Activated naive CD8-positive, alpha-beta T cell treated with anti-CD3 and anti-CD28 coated beads for 36 hours (primary cell): ENCODE measurements around the gene NFYC. TPM values are rescaled to one million over a fixed set of nuclear protein-coding genes. Genes with fewer than 3 reads are reported as not detected.
"Not testable (repeated sequence)": the region's sequence is repeated elsewhere in the genome, so short reads cannot be mapped to it uniquely, and the experiment has no call there.

Experiments used
- DNase-seq: peaks from one replicate; pipeline ENCODE4 v3.0.0; 2021
- H3K27ac Mint-ChIP-seq: one replicate; pipeline ENCODE4 v1.8.0; 2022; ENCODE audit warnings: mild to moderate bottlenecking, moderate library complexity, mixed read lengths
- H3K27me3 Mint-ChIP-seq: one replicate; pipeline ENCODE4 v1.8.0; 2022; ENCODE audit warnings: mild to moderate bottlenecking, mixed read lengths
- H3K36me3 Mint-ChIP-seq: one replicate; pipeline ENCODE4 v1.8.0; 2021; ENCODE audit warnings: mild to moderate bottlenecking, mixed read lengths
- H3K4me1 Mint-ChIP-seq: one replicate; pipeline ENCODE4 v1.8.0; 2021; ENCODE audit warnings: mixed read lengths
- H3K4me3 Mint-ChIP-seq: one replicate; pipeline ENCODE4 v1.8.0; 2022; ENCODE audit warnings: mild to moderate bottlenecking, moderate library complexity, mixed read lengths
- H3K9me3 Mint-ChIP-seq: one replicate; pipeline ENCODE4 v1.8.0; 2022; ENCODE audit warnings: mixed read lengths
- total RNA-seq, 2 experiments: library from RNA; stranded (reverse); gene quantifications; one replicate each; pipeline ENCODE4 v1.2.3, GENCODE V29; 2021

Gene NFYC
- total RNA-seq, 2 experiments from 2014 or later = 58.2 to 59.0 TPM

DNA sequence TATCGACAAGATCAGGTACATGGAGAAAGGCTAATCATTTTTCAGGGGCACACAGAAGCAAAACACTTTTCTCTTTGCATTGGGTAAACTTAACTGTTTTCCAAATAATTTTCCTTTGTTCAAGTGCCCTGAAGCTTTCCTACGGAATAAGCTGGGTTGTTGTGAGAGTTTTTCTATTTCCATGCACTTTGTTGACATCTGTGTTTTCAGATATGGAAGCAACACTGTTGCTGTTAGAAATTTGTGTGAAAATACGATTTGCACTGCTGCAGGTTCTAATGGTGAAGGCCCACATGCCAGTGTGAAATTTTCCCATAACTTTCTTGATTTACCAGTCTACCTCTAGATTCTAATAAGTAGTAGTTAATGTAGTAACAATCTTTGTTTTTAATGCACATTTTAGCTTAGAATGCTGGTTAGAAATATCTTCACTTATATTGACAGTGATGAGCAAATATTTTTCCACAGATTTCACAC, 18.3 kb downstream of the NFYC start:
- H3K9me3 Mint-ChIP-seq = no peaks in the 10 kb centered on the region
- no peaks in the 10 kb centered on the region for H3K27me3 Mint-ChIP-seq
- peaks cover 55% of the 10 kb centered on the region for H3K4me1 Mint-ChIP-seq
- no peak for DNase-seq
- H3K36me3 Mint-ChIP-seq = peaks cover 25% of the 10 kb centered on the region
- H3K4me3 Mint-ChIP-seq = peak overlapping the region; percentile 88
- H3K27ac Mint-ChIP-seq = no peak overlapping the region

GRCh38 chr1:40710581-40711315, 19.2 kb downstream of the NFYC start:
- H3K4me3 Mint-ChIP-seq = peak overlapping the region; percentile 88

DNA sequence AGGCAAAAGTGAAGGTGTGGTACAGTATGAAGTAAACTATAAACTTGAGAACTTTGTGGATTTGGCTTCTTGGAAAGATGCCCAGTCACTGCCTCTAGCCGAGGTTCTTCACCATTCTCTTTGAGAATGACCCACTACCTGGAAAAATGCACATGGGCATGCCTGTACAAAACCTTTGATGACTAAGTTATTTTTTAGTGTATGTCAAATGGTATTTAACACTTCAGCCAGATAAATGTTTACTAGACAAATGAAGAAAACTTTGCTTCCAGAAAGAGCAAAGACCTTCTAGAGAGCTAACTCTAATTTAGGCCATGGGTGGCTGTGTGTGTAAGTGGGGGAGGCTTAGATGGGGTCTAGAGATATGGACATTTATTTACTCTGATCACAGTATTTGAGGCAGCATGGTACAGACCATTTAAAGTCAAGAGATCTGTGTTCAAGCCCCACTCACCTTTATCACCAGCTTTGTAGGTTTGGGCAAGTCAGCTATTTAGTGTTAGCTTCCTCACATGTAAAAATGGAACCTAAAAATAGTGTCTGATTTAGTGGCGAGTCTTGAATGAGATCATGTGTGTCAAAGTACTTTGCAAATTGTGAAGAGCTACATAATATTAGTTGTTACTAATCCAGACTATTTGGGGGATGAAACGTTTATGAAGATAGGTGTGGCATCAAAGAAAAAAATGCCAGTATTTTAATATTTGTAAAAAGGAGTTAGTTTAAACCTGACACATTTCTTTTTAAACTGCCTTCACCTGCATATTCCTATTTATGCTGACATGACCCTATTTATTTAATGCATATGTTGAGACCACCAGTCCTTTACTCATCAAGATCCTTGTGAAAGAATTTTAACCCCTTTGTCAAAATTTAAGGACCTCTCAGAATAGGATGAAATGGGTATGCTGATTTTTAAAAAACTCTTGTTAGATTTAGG, 20.2 kb downstream of the NFYC start:
- H3K4me3 Mint-ChIP-seq = no peak overlapping the region
- peak overlapping the region; percentile 42 for H3K27ac Mint-ChIP-seq
- no peak for DNase-seq
- no peaks in the 10 kb centered on the region for H3K9me3 Mint-ChIP-seq
- H3K36me3 Mint-ChIP-seq = peaks cover 24% of the 10 kb centered on the region
- no peaks in the 10 kb centered on the region for H3K27me3 Mint-ChIP-seq
- H3K4me1 Mint-ChIP-seq = peaks cover 55% of the 10 kb centered on the region

More at GRCh38 chr1:40710581-40711315, 19.2 kb downstream of the NFYC start:
- Mint-ChIP-seq H3K36me3 (peaks cover 27% of the 10 kb centered on the region), H3K27ac (peak overlapping the region; percentile 23), H3K4me1 (peaks cover 52% of the 10 kb centered on the region), H3K27me3 (no peaks in the 10 kb centered on the region), H3K9me3 (no peaks in the 10 kb centered on the region)
- DNase-seq = no peak

- Mint-ChIP-seq H3K4me1 (peaks cover 57% of the 10 kb centered on the region), H3K9me3 (no peaks in the 10 kb centered on the region), H3K27me3 (no peaks in the 10 kb centered on the region), H3K4me3 (no peak overlapping the region), H3K36me3 (peaks cover 27% of the 10 kb centered on the region), H3K27ac (no peak overlapping the region)
- no peak for DNase-seq
Observed at GRCh38 chr1:40712405-40712944, 21.0 kb downstream of the NFYC start.

- no peaks in the 10 kb centered on the region for H3K9me3 Mint-ChIP-seq
- no peaks in the 10 kb centered on the region for H3K27me3 Mint-ChIP-seq
- peak overlapping the region; percentile 51 for H3K27ac Mint-ChIP-seq
- peaks cover 27% of the 10 kb centered on the region for H3K36me3 Mint-ChIP-seq
- H3K4me1 Mint-ChIP-seq = peaks cover 57% of the 10 kb centered on the region
- no peak for DNase-seq
- peak overlapping the region; percentile 64 for H3K4me3 Mint-ChIP-seq
Observed at GRCh38 chr1:40712997-40713396, 21.5 kb downstream of the NFYC start.

GRCh38 chr1:40715491-40716059, 24.1 kb downstream of the NFYC start:
- no peaks in the 10 kb centered on the region for H3K27me3 Mint-ChIP-seq
- peaks cover 44% of the 10 kb centered on the region for H3K4me1 Mint-ChIP-seq
- H3K9me3 Mint-ChIP-seq = no peaks in the 10 kb centered on the region
- no peak for DNase-seq
- H3K36me3 Mint-ChIP-seq = peaks cover 26% of the 10 kb centered on the region
- H3K27ac Mint-ChIP-seq = no peak overlapping the region
- H3K4me3 Mint-ChIP-seq = no peak overlapping the region

DNA sequence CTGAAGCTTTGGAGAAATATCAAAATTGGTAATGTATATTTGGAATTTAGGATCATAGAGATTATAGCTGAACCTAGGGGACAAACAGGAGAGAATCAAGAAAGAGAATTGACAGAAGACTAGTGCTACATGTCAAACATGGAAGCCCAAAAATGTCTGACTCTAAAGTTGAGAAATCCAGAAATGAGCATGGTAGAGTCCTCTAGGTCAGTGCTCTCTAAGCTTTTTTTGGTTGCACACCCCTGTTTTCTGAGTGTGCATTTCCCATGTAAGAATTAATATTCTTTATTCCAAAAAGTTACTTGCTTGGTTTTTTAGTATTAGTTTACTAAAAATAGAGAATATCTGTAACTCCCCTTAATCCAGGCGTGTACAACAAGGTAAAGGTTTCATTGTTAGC, 25.6 kb downstream of the NFYC start:
- no peaks in the 10 kb centered on the region for H3K27me3 Mint-ChIP-seq
- H3K4me1 Mint-ChIP-seq = peaks cover 33% of the 10 kb centered on the region
- H3K27ac Mint-ChIP-seq = no peak overlapping the region
- no peak for DNase-seq
- H3K36me3 Mint-ChIP-seq = peaks cover 21% of the 10 kb centered on the region
- H3K9me3 Mint-ChIP-seq = no peaks in the 10 kb centered on the region
- no peak overlapping the region for H3K4me3 Mint-ChIP-seq

- Mint-ChIP-seq H3K4me3 (no peak overlapping the region), H3K27me3 (no peaks in the 10 kb centered on the region), H3K36me3 (peaks cover 19% of the 10 kb centered on the region), H3K9me3 (no peaks in the 10 kb centered on the region), H3K27ac (no peak overlapping the region), H3K4me1 (peaks cover 31% of the 10 kb centered on the region)
- no peak for DNase-seq
Observed at GRCh38 chr1:40717955-40718354, 26.5 kb downstream of the NFYC start.

GRCh38 chr1:40720493-40720892, 29.0 kb downstream of the NFYC start:
- Mint-ChIP-seq H3K9me3 (no peaks in the 10 kb centered on the region), H3K27ac (no peak overlapping the region), H3K27me3 (no peaks in the 10 kb centered on the region), H3K4me1 (peaks cover 40% of the 10 kb centered on the region), H3K4me3 (no peak overlapping the region), H3K36me3 (peaks cover 10% of the 10 kb centered on the region)
- no peak for DNase-seq

DNA sequence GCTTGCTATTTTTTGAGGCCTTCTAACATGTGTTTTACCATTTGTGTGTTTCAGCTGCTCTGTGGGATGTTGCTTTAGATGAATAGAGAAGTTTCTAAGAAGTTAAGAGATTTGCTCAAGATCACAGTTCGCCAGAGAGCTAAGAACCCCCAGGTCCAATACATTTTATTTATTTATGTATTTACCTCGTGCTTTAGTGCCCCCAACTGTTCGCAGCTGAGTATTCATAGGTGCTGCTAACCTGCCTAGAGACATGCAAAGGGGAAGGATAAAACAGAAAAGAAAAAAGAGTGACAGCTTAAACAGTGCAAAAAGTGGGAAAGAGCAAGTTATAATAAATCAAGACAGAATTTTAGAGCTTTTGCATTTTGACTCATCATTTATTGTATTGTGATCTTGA, 31.1 kb downstream of the NFYC start:
- DNase-seq = no peak
- peaks cover 5% of the 10 kb centered on the region for H3K36me3 Mint-ChIP-seq
- H3K27ac Mint-ChIP-seq = no peak overlapping the region
- no peaks in the 10 kb centered on the region for H3K9me3 Mint-ChIP-seq
- H3K4me1 Mint-ChIP-seq = peaks cover 36% of the 10 kb centered on the region
- no peaks in the 10 kb centered on the region for H3K27me3 Mint-ChIP-seq
- H3K4me3 Mint-ChIP-seq = no peak overlapping the region

DNA sequence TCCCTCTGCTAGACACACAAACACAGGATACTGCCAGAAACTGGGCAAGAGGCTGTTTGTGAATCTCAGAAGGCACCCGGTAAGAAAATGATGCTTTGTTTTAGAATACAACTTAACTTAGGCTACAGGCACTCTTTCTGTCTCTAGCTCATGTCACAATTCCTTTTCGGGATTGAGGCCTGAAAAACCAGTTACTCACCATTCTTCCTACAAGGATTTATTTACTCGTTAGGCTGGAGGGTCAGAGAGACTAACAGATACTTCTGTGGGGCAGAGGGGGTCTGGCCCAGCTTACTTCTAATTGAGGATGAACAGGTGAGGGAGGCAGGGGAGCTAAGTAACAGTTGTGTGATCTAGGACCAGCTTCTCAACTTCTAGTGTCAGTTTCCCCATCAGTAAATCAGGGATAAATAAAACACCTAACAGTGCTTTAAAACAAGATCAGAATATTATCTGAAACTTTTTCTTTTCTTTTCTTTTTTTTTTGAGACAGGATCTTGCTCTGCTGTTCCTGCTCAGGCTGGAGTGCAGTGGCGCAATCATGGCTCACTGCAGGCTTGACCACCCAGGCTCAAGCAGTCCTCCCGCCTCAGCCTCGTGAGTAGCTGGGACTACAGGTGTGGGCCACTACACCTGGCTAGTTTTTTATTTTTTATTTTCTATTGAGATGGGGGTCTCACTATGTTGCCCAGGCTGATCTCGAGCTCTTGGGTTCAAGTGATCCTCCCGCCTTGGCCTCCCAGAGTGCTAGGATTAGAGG, 31.9 kb downstream of the NFYC start:
- Mint-ChIP-seq H3K4me1 (peaks cover 36% of the 10 kb centered on the region), H3K4me3 (no peak overlapping the region), H3K36me3 (peaks cover 5% of the 10 kb centered on the region), H3K27me3 (no peaks in the 10 kb centered on the region), H3K9me3 (no peaks in the 10 kb centered on the region), H3K27ac (no peak overlapping the region)
- no peak for DNase-seq

- not testable (repeated sequence) for H3K4me3 Mint-ChIP-seq, H3K36me3 Mint-ChIP-seq, H3K9me3 Mint-ChIP-seq, H3K27me3 Mint-ChIP-seq, H3K27ac Mint-ChIP-seq, DNase-seq
- peaks cover 48% of the 10 kb centered on the region for H3K4me1 Mint-ChIP-seq
Observed at GRCh38 chr1:40727662-40728061, 36.2 kb downstream of the NFYC start.

DNA sequence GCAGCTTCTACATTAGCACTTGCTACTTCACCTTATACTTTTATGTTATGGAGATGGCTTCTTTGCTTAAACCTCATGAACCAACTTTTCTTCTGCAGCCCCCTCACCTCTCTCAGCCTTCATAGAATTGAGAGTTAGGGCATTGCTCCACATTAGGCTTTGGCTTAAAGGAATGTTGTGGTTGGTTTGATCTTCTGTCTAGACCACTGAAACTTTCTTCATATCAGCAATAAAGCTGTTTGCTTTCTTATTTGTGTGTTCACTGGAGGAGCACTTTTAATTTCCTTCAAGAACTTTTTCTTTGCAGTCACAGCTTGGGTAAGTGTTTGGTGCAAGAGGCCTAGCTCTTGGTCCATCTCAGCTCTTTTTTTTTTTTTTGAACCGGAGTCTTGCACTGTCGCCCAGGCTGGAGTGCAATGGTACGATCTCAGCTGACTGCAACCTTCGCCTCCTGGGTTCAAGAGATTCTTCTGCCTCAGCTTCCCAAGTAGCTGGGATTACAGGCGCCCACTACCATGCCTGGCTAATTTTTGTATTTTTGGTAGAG, 37.9 kb downstream of the NFYC start:
- not testable (repeated sequence) for H3K36me3 Mint-ChIP-seq, H3K9me3 Mint-ChIP-seq, DNase-seq, H3K27me3 Mint-ChIP-seq, H3K27ac Mint-ChIP-seq, H3K4me3 Mint-ChIP-seq
- H3K4me1 Mint-ChIP-seq = peaks cover 45% of the 10 kb centered on the region

DNA sequence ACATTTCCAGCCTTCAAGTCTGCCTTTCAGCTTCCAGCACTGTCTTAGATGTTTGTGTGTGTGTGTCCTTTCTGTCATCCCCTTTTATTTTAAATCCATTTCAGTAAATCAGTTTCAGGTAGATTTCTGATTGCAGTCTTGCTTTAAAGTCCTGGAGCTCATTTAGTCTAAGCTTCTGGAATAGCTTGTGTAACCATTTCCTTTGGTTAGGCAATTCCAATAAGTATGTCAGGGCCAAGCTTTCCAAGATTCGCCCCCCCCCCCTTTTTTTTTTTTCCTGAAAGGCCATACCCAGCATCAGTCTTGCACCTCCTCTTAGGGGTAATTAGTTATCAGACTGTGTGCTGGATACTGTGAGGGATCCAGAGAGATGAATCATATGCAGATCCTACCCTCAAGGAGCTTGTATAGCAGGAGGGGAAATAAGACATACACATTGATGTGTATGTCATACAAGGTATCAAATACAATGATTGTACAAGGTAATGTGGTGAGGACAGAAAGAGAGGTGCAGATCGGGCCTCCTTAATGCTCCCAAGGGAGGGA, 41.3 kb downstream of the NFYC start:
- Mint-ChIP-seq H3K4me3 (no peak overlapping the region), H3K9me3 (no peaks in the 10 kb centered on the region), H3K36me3 (peaks cover 8% of the 10 kb centered on the region), H3K4me1 (peaks cover 40% of the 10 kb centered on the region), H3K27me3 (no peaks in the 10 kb centered on the region), H3K27ac (no peak overlapping the region)
- no peak for DNase-seq
